NT2/D1 (cell line): Measurements from ENCODE around the gene KAZN.

Source experiments
- YY1 ChIP-seq: IDR thresholded peaks from 2 replicates; pipeline ENCODE4 v1.6.1; 2011; ENCODE audit not compliant: insufficient read length, insufficient read depth
- ZNF274 ChIP-seq: IDR thresholded peaks from 2 replicates; pipeline ENCODE4 v1.6.1; 2011; ENCODE audit warnings: mild to moderate bottlenecking, low read depth, low read length

DNA sequence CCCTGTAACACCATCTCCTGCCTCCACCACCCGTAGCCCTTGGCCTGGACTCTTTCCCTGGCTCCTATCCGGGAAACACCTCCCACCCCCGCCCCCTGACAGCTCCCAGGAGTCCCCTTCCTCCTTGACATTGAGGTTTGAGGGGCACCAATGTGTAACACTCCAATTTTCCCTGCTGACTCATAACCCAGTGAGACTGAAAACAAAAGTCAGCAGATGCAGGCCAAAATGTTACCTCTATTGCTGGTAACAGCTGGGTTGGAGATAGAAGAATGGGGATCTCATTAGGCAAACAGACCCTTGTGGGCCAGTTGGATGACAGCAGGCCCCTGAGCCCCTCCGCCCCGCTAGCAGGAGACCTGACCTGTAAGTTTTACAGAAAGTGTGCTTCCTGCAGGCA, 237.2 kb downstream of the KAZN start:
- TF ChIP-seq ZNF274 (no peak), YY1 (no peak)
